Right lobe of liver (tissue), 6 donors: ENCODE measurements around the gene PGAP3. TPM values are rescaled to one million over a fixed set of nuclear protein-coding genes. Genes with fewer than 3 reads are reported as not detected.

ENCODE experiments used
- ATAC-seq, 4 donors: fragments of 200-7000 bp; cut with Tn5 transposase; one replicate each; pipeline ENCODE4 v1.9.1; 2020; ENCODE audit warnings: mild to moderate bottlenecking in 4 of 4, moderate library complexity in 4 of 4
- DNase-seq, 3 donors: peaks; one replicate each; pipeline ENCODE4 v3.0.0-alpha.2; 2020
- H3K27ac ChIP-seq, 3 donors: fragments of 200-600 bp; one replicate each; pipeline ENCODE4 v1.8.0; 2022
- H3K27me3 ChIP-seq, 2 donors: fragments of 200-600 bp; one replicate each; pipeline ENCODE4 v1.8.0; 2022
- H3K36me3 ChIP-seq, 4 donors: fragments of 200-600 bp; sonication (generic) in 1 of 4; one replicate each; pipeline versions ENCODE4 v1.5.1 to v1.8.0; 2017 to 2022; ENCODE audit warnings: control low read depth in 1 of 4
- H3K4me1 ChIP-seq, 4 donors: fragments of 200-600 bp; sonication (generic) in 1 of 4; one replicate each; pipeline versions ENCODE4 v1.5.1 to v1.8.0; 2017 to 2022; ENCODE audit warnings: control low read depth in 1 of 4
- H3K4me3 ChIP-seq, 3 donors: fragments of 200-600 bp; one replicate each; pipeline ENCODE4 v1.8.0; 2022
- H3K9me3 ChIP-seq, 4 donors: fragments of 200-600 bp; sonication (generic) in 1 of 4; one replicate each; pipeline versions ENCODE4 v1.5.1 to v1.8.0; 2017 to 2022; ENCODE audit warnings: control low read depth in 1 of 4
- POLR2A ChIP-seq: fragments of 450-650 bp; IDR thresholded peaks from one replicate; pipeline ENCODE4 v1.6.1; 2017; ENCODE audit warnings: antibody characterized with exemption, mild to moderate bottlenecking
- WGBS: methylation state at CpG from one replicate; pipeline ENCODE4 v1.1.6; 2018; ENCODE audit warnings: low coverage, low lambda C conversion rate; ENCODE audit not compliant: insufficient coverage; ENCODE audit errors: missing lambda C conversion rate; 5-methylcytosine and 5-hydroxymethylcytosine counted together
- intact Hi-C, 2 donors: fragments of 100-400 bp; cut with DNase I; formaldehyde crosslinking; loops; one replicate each; pipeline versions ENCODE4 v1.11.2 to v1.14.1; 2022
- total RNA-seq, 6 experiments: library from RNA; depleted of rRNA in 2 of 6; stranded (reverse); fragments of >200 nt in 2 of 6; fragmentation: NEBNext Ultra II Directional in 3 of 6; extraction: Animal tissue kit (Norgen Biotek cat#: 25700) in 3 of 6; gene quantifications; one replicate each; pipeline versions ENCODE4 v1.1.0 to v1.2.4, GENCODE V29; 2016 to 2023
- TF ChIP-seq, protein P1 (sequence below), 4 donors: fragments of 200-600 bp in 3 of 4; fragments of 450-650 bp in 1 of 4; IDR thresholded peaks; one replicate each; pipeline versions ENCODE4 v1.5.1 to v1.8.0; 2016 to 2022; ENCODE audit warnings: antibody characterized with exemption in 4 of 4, mild to moderate bottlenecking in 2 of 4
- donor health status: DM: no; HTN: yes; CAD: no.
- donor health status: DM: no; HTN: no; CAD: no.
- donor health status: DM: no; HTN: no; CAD: no.
- donor health status: DM: no; HTN: yes; CAD: no.
- donor health status: DM: no; HTN: yes; CAD: no.

PGAP3 gene
- total RNA-seq, 6 experiments from 2014 or later = 9.7 to 25.7 (median 18.3) TPM

DNA sequence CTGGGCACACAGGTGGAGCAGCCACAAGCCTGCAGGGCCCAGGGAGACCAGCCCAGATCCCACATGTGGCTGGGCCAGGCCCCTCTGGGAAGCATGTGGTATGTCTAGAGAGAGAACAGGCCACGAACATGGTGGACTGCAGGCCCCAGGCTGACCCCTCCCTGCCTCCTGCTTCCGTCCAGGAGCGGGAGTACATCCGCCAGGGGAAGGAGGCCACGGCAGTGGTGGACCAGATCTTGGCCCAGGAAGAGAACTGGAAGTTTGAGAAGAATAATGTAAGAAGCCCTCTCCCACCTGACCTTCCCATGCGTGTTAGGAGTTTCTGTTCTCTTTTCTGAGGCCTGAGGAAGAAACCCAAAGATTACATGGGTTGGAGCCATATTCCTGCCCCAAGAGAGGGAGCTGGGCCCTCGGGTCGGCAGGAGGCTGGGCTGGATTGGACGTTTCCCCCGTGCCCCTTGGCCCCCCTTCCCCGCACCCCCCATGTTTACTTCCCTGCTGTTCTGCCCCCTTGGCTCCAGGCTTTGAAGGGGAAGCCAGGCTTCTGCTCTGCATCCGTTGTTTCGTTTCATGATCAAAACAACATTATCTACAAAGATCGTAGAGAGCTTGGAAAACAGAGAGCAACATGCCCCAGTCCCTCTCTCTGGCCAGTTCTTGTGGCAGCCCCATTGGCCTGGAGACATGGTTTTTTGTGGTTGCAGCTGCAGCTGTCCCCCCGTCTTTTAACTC is 28.4 kb downstream of the PGAP3 start:
- Histone ChIP-seq H3K27me3 (no peaks in the 10 kb centered on the region), H3K36me3 (no peaks in the 10 kb centered on the region), H3K4me3 (no peak overlapping the region), H3K27ac (peak overlapping the region in 1 of 3 donors; percentile 47), H3K9me3 (no peaks in the 10 kb centered on the region), H3K4me1 (peaks cover 0 to 19% (median 8%) of the 10 kb centered on the region in 4 donors)
- intact Hi-C loops = no loop called here
- WGBS = 35% methylated on average over 8 of the region's 15 CpGs
- DNase-seq = no peak
- ATAC-seq = peak; percentile 33 to 66 (median 54)
- TF ChIP-seq, protein P1, sequence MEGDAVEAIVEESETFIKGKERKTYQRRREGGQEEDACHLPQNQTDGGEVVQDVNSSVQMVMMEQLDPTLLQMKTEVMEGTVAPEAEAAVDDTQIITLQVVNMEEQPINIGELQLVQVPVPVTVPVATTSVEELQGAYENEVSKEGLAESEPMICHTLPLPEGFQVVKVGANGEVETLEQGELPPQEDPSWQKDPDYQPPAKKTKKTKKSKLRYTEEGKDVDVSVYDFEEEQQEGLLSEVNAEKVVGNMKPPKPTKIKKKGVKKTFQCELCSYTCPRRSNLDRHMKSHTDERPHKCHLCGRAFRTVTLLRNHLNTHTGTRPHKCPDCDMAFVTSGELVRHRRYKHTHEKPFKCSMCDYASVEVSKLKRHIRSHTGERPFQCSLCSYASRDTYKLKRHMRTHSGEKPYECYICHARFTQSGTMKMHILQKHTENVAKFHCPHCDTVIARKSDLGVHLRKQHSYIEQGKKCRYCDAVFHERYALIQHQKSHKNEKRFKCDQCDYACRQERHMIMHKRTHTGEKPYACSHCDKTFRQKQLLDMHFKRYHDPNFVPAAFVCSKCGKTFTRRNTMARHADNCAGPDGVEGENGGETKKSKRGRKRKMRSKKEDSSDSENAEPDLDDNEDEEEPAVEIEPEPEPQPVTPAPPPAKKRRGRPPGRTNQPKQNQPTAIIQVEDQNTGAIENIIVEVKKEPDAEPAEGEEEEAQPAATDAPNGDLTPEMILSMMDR (IDR thresholded peaks at IDR 0.05) = no peak
- TF ChIP-seq POLR2A = no peak

DNA sequence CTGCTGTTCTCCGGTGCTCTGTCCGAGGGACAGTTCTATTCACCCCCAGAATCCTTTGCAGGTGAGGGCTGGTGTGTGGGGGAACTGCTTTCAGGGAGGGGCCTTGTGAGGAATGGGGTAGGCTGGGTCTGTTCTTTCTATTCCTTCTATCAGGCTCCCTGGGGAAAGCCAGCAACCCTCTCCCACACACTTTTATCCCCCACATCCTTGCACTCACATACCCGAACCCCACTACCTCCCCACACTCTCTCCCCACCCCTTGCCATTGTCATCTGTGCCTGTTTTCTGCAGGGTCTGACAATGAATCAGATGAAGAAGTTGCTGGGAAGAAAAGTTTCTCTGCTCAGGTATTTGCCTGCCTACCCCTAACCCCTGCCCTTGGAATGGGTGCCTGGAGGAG is 29.1 kb downstream of the PGAP3 start:
- Histone ChIP-seq H3K27me3 (no peaks in the 10 kb centered on the region), H3K36me3 (no peaks in the 10 kb centered on the region), H3K9me3 (no peaks in the 10 kb centered on the region), H3K27ac (peak overlapping the region in 1 of 3 donors; percentile 33), H3K4me1 (peaks cover 0 to 16% (median 6%) of the 10 kb centered on the region in 4 donors), H3K4me3 (no peak overlapping the region)
- 100% methylated on average over 1 of the region's 3 CpGs for WGBS
- intact Hi-C loops = no loop called here
- no peak for ATAC-seq
- DNase-seq = no peak
- TF ChIP-seq, protein P1 (IDR thresholded peaks at IDR 0.05) = no peak
- TF ChIP-seq POLR2A = no peak

DNA sequence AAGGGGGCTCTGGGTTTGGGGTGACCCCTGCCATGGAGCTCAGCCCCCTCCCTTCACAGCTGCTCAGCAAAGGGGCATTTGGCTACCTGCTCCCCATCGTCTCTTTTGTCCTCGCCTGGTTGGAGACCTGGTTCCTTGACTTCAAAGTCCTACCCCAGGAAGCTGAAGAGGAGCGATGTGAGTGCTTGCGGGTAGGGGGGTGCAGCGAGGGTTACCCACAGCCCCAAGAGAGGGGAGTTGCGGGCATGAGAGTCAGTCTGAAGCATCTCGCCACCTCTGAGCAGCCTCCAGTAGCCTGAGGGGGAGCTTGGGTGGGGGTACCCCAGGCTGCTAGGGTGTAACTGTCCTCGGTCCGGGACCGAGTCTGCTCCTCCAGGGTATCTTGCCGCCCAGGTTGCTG is 29.5 kb downstream of the PGAP3 start:
- no peaks in the 10 kb centered on the region for H3K27me3 ChIP-seq
- no peak overlapping the region for H3K4me3 ChIP-seq
- peaks cover 0 to 14% (median 4%) of the 10 kb centered on the region in 4 donors for H3K4me1 ChIP-seq
- H3K9me3 ChIP-seq = no peaks in the 10 kb centered on the region
- no peak for ATAC-seq
- DNase-seq = no peak
- H3K36me3 ChIP-seq = no peaks in the 10 kb centered on the region
- WGBS = 80% methylated on average over 1 of the region's 11 CpGs
- intact Hi-C loops = no loop called here
- no peak overlapping the region for H3K27ac ChIP-seq
- TF ChIP-seq POLR2A = no peak
- TF ChIP-seq, protein P1 (IDR thresholded peaks at IDR 0.05) = no peak

DNA sequence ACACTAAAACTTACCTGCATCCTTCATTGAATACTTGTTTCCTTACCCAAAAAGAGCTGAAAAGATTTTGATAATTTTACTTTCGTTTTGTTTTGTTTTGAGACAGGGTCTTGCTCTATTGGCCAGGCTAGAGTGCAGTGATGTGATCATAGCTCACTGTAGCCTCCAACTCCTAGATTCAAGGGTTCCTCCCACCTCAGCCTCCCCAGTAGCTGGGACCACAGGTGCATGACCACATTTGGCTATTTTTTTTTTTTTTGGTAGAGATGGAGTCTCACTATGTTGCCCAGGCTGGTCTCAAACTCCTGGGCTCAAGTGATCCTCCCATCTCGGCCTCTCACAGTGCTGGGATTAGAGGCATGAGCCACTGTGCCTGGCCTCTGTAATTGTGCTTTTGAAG is 32.8 kb downstream of the PGAP3 start:
- no peak overlapping the region for H3K27ac ChIP-seq
- H3K4me1 ChIP-seq = peaks cover 0 to 7% (median 0%) of the 10 kb centered on the region in 4 donors
- no peak overlapping the region for H3K4me3 ChIP-seq
- no peaks in the 10 kb centered on the region for H3K9me3 ChIP-seq
- intact Hi-C loops = no loop called here
- ATAC-seq = no peak
- no peaks in the 10 kb centered on the region for H3K36me3 ChIP-seq
- 78% methylated on average over 2 of the region's 2 CpGs for WGBS
- TF ChIP-seq, protein P1 (IDR thresholded peaks at IDR 0.05) = no peak
- TF ChIP-seq POLR2A = no peak
- H3K27me3 ChIP-seq = no peaks in the 10 kb centered on the region
- no peak for DNase-seq
